ENCODE measurements around the gene NEUROG3.

DNA sequence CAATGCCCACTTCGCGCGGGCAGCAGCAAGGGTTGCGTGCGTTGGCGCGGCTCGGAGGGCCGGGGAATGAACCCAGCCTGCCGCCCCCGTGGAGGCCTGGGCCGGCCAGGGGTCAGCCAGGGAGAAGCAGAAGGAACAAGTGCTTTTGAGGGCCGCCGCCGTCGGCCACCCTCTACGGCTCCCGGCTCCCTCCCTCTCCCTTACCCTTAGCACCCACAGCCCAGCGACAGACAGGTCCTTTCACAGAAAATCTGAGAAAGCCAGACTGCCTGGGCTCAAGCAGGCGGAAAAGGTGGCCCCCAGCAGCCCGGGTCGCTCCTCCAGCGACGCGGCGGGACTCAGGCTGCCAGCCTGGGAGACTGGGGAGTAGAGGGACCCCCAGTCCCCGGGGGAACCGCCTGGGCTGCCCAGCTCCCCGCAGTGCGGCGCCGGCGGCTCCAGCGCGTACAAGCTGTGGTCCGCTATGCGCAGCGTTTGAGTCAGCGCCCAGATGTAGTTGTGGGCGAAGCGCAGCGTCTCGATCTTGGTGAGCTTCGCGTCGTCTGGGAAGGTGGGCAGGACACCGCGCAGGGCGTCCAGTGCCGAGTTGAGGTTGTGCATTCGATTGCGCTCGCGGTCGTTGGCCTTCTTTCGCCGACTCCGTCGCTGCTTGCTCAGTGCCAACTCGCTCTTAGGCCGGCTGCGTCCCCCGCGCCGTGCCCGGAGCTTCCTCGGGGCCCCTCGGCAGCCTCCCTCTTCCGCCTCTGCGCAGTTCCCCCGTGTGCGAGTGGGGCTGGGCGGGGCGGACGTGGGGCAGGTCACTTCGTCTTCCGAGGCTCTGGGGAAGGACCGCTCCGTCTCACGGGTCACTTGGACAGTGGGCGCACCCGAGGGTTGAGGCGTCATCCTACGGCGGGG lies 815 bp downstream of the NEUROG3 start:
- TF ChIP-seq, protein P1, sequence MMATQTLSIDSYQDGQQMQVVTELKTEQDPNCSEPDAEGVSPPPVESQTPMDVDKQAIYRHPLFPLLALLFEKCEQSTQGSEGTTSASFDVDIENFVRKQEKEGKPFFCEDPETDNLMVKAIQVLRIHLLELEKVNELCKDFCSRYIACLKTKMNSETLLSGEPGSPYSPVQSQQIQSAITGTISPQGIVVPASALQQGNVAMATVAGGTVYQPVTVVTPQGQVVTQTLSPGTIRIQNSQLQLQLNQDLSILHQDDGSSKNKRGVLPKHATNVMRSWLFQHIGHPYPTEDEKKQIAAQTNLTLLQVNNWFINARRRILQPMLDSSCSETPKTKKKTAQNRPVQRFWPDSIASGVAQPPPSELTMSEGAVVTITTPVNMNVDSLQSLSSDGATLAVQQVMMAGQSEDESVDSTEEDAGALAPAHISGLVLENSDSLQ (IDR thresholded peaks at IDR 0.05) = no peak
- TF ChIP-seq FOXM1 (IDR thresholded peaks at IDR 0.05; ENCODE audit: borderline replicate concordance) = no peak
- TF ChIP-seq ZNF384 (IDR thresholded peaks at IDR 0.05) = no peak
- TF ChIP-seq SP1 (IDR thresholded peaks at IDR 0.05) = no peak
- TF ChIP-seq BHLHE40 (IDR thresholded peaks at IDR 0.05; ENCODE audit: borderline replicate concordance) = no peak

Data from HEK293T (cell line).